HepG2 (cell line): ENCODE data around the gene GPHN. TPM values are rescaled to one million over a fixed set of nuclear protein-coding genes. Genes with fewer than 3 reads are reported as not detected.
A peak's percentile ranks its signal among the peaks of the same experiment; 100 is the strongest.

Experiments used
- ATAC-seq: fragments of 200-7000 bp; cut with Tn5 transposase; 3 replicates; pipeline ENCODE4 v1.9.1; 2020; ENCODE audit warnings: mild to moderate bottlenecking, moderate library complexity
- BruUV-seq: library from RNA; stranded (reverse); fragments of 400-500 nt; replicated peaks from 2 replicates; lab custom pipeline; 2021; lab: Mats Ljungman, UMichigan
- CTCF ChIA-PET: fragments of 300-600 bp; formaldehyde crosslinking; extraction: SDS; loops from one replicate; lab custom pipeline; 2021; ENCODE audit warnings: low total read pairs, inconsistent platforms, low intra/inter-chr PET ratio; lab: Yijun Ruan, JAX
- POLR2A ChIA-PET: fragments of 350-600 bp; sonication (Branson Sonifier 250); formaldehyde crosslinking; loops from one replicate; lab custom pipeline; 2020; ENCODE audit warnings: antibody characterized with exemption, inconsistent platforms; lab: Yijun Ruan, JAX
- DNase-seq: peaks from one replicate; pipeline ENCODE4 v3.0.0-alpha.2; 2015; ENCODE audit warnings: low spot score
- FAIRE-seq: peaks from 3 replicates; lab custom pipeline; 2011; peaks lifted over from hg19 to GRCh38; lab: Jason Lieb, UNC
- H2AFZ ChIP-seq: one replicate; pipeline ENCODE4 v1.6.1; 2011; ENCODE audit warnings: low read length, inconsistent platforms
- H3K27ac ChIP-seq: fragments of 300-600 bp; 3 replicates; pipeline ENCODE4 v1.8.0; 2011; ENCODE audit warnings: mixed run types, mild to moderate bottlenecking, mixed read lengths, low read length, inconsistent platforms; ENCODE audit not compliant: insufficient read depth; ENCODE audit errors: extremely low read length
- H3K27me3 ChIP-seq, 2 experiments: fragments of 200-600 bp in 1 of 2; 2 replicates in 1 of 2; 3 replicates in 1 of 2; pipeline versions ENCODE4 v1.6.0 to v1.8.0; 2011; ENCODE audit warnings: low read length in 2 of 2, mild to moderate bottlenecking in 2 of 2, moderate library complexity in 2 of 2, inconsistent platforms in 1 of 2; ENCODE audit not compliant: insufficient read depth in 2 of 2, control insufficient read depth in 1 of 2
- H3K36me3 ChIP-seq, 2 experiments: fragments of 200-600 bp in 1 of 2; replicated peaks in 1 of 2; 2 replicates in 1 of 2; 3 replicates in 1 of 2; pipeline versions ENCODE4 v1.5.1 to v1.8.0; 2011; ENCODE audit warnings: low read length in 2 of 2, inconsistent platforms in 1 of 2; ENCODE audit not compliant: insufficient read depth in 2 of 2, control insufficient read depth in 1 of 2
- H3K4me1 ChIP-seq: 2 replicates; pipeline ENCODE4 v1.5.1; 2012; ENCODE audit warnings: low read length, inconsistent platforms; ENCODE audit not compliant: insufficient read depth
- H3K4me2 ChIP-seq: 2 replicates; pipeline ENCODE4 v1.6.0; 2011; ENCODE audit warnings: low read depth, low read length, inconsistent platforms
- H3K4me3 ChIP-seq, 3 experiments: fragments of 200-600 bp in 1 of 3; sonication (generic), shearing (Covaris generic) in 1 of 3; replicated peaks in 1 of 3; 2 replicates each; pipeline ENCODE4 v1.5.1; 2011 to 2016; ENCODE audit warnings: low read length in 3 of 3, inconsistent platforms in 2 of 3, low read depth in 2 of 3, mild to moderate bottlenecking in 2 of 3, control low read depth in 1 of 3, mixed read lengths in 1 of 3; ENCODE audit not compliant: insufficient read depth in 1 of 3
- H3K79me2 ChIP-seq: one replicate; pipeline ENCODE4 v1.6.1; 2011; ENCODE audit warnings: low read length, inconsistent platforms; ENCODE audit not compliant: insufficient read depth
- H3K9ac ChIP-seq: 2 replicates; pipeline ENCODE4 v1.6.0; 2011; ENCODE audit warnings: mild to moderate bottlenecking, low read depth, low read length, inconsistent platforms; ENCODE audit not compliant: insufficient read depth
- H3K9me3 ChIP-seq: 2 replicates; pipeline ENCODE4 v1.5.1; 2012; ENCODE audit warnings: mild to moderate bottlenecking, low read length
- H4K20me1 ChIP-seq: 2 replicates; pipeline ENCODE4 v1.6.0; 2011; ENCODE audit warnings: inconsistent platforms, mild to moderate bottlenecking, low read length, moderate library complexity; ENCODE audit not compliant: insufficient read depth
- AKAP8 ChIP-seq: sonication (generic); formaldehyde crosslinking; IDR thresholded peaks from 2 replicates; pipeline ENCODE4 v1.5.1; 2020; ENCODE audit warnings: mild to moderate bottlenecking, missing genetic modification reagents
- ARHGAP35 ChIP-seq: sonication (generic); formaldehyde crosslinking; IDR thresholded peaks from 2 replicates; pipeline ENCODE4 v1.9.0; 2022; ENCODE audit warnings: mild to moderate bottlenecking, inconsistent platforms, moderate library complexity, missing genetic modification reagents, borderline replicate concordance
- ARID5B ChIP-seq: IDR thresholded peaks from 2 replicates; pipeline ENCODE4 v1.4.0; 2020; ENCODE audit warnings: mild to moderate bottlenecking, missing genetic modification reagents
- DZIP1 ChIP-seq: sonication (generic); formaldehyde crosslinking; IDR thresholded peaks from 2 replicates; pipeline ENCODE4 v1.5.0; 2020; ENCODE audit warnings: mild to moderate bottlenecking, missing genetic modification reagents
- ELK4 ChIP-seq: sonication (generic); formaldehyde crosslinking; IDR thresholded peaks from 2 replicates; pipeline ENCODE4 v1.9.0; 2021; ENCODE audit warnings: missing genetic modification reagents, borderline replicate concordance
- FOSL1 ChIP-seq: sonication (generic); formaldehyde crosslinking; IDR thresholded peaks from 2 replicates; pipeline ENCODE4 v1.9.0; 2021; ENCODE audit warnings: missing genetic modification reagents, borderline replicate concordance
- FOXO1 ChIP-seq: sonication (generic); formaldehyde crosslinking; IDR thresholded peaks from 2 replicates; pipeline ENCODE4 v1.4.0; 2020; ENCODE audit warnings: missing genetic modification reagents
- JUND ChIP-seq: sonication (generic); formaldehyde crosslinking; IDR thresholded peaks from 2 replicates; pipeline ENCODE4 v1.8.0; 2022; ENCODE audit warnings: mild to moderate bottlenecking, missing genetic modification reagents
- MATR3 ChIP-seq: sonication (generic); formaldehyde crosslinking; IDR thresholded peaks from 2 replicates; pipeline ENCODE4 v1.4.0; 2020; ENCODE audit warnings: missing genetic modification reagents
- NR2F6 ChIP-seq, 2 experiments: IDR thresholded peaks; 2 replicates each; pipeline ENCODE4 v1.6.1; 2016; ENCODE audit warnings: antibody characterized with exemption in 1 of 2, mild to moderate bottlenecking in 1 of 2
- PRDM4 ChIP-seq: sonication (generic); formaldehyde crosslinking; IDR thresholded peaks from 2 replicates; pipeline ENCODE4 v1.9.0; 2021; ENCODE audit warnings: missing genetic modification reagents, borderline replicate concordance
- SIX1 ChIP-seq: sonication (generic); formaldehyde crosslinking; IDR thresholded peaks from 2 replicates; pipeline ENCODE4 v1.4.0; 2020; ENCODE audit warnings: missing genetic modification reagents, borderline replicate concordance
- ZNF34 ChIP-seq: sonication (generic); formaldehyde crosslinking; IDR thresholded peaks from 2 replicates; pipeline ENCODE4 v1.4.0; 2020; ENCODE audit warnings: mild to moderate bottlenecking, missing genetic modification reagents, borderline replicate concordance
- WGBS: methylation state at CpG from one replicate; pipeline ENCODE4 v1.1.6; 2017; ENCODE audit warnings: low lambda C conversion rate; 5-methylcytosine and 5-hydroxymethylcytosine counted together
- in situ Hi-C: cut with HindIII; loops from 2 replicates; pipeline ENCODE4 v1.10.0; 2017; ENCODE audit warnings: low pct_unique_long_range_greater_than_20kb; ENCODE audit not compliant: extremely low pct_ligation_motif_present
- intact Hi-C: fragments of 100-400 bp; cut with micrococcal nuclease; formaldehyde crosslinking; loops from one replicate; pipeline ENCODE4 v1.10.0; 2022; ENCODE audit not compliant: unreplicated experiment
- polyA plus RNA-seq, 8 experiments: library from polyadenylated mRNA; depleted of rRNA in 3 of 8; stranded (reverse) in 7 of 8; unstranded in 1 of 8; fragments of >200 nt; fragmentation: Illumina TruSeq in 4 of 8; extraction: Trizol in 4 of 8; gene quantifications; 2 replicates each; pipeline versions ENCODE4 v1.2.1 to v1.2.3, GENCODE V29; 2011 to 2016; ENCODE audit warnings: low read depth in 4 of 8, missing spikeins in 1 of 8, mixed read lengths in 1 of 8; ENCODE audit not compliant: insufficient read depth in 1 of 8
- total RNA-seq, 5 experiments: library from RNA; depleted of rRNA; stranded (reverse); fragments of >200 nt; fragmentation: Illumina TruSeq; extraction: Trizol; gene quantifications; 2 replicates each; pipeline ENCODE4 v1.2.3, GENCODE V29; 2016; ENCODE audit warnings: low read depth in 1 of 5

The GPHN gene
- total and polyA plus RNA-seq, 2 of the 13 experiments (the other 11 are each of a cell fraction or from before 2014, with no cell fraction given) = 12.7 to 19.2 TPM

GRCh38 chr14:66708267-66708666, 200.3 kb downstream of the GPHN start (continued):
- TF ChIP-seq ELK4 (CRISPR knock-in tag) (no peak), JUND (no peak), MATR3 (CRISPR knock-in tag) (no peak), FOXO1 (no peak), SIX1 (CRISPR knock-in tag) (no peak)
- TF ChIP-seq, all 625 proteins: peak for 0

- Histone ChIP-seq H3K27ac (no peak overlapping the region), H3K9ac (no peak overlapping the region), H4K20me1 (no peaks in the 10 kb centered on the region), H3K9me3 (no peaks in the 10 kb centered on the region; the same call in 1 of the 2 replicates), H3K79me2 (no peaks in the 10 kb centered on the region), H3K36me3 (no peaks in the 10 kb centered on the region), H2AFZ (no peak overlapping the region), H3K4me3 (no peak overlapping the region), H3K27me3 (no peaks in the 10 kb centered on the region), H3K4me1 (peaks cover 6% of the 10 kb centered on the region; the same call in 1 of the 2 replicates), H3K4me2 (no peak overlapping the region)
- no TSS peak for BruUV-seq
- CTCF ChIA-PET = no interaction called here
- POLR2A ChIA-PET = no interaction called here
- FAIRE-seq = no peak
- DNase-seq = peak; percentile 8
- in situ Hi-C loops (no loop called here), intact Hi-C loops (no loop called here)
- no peak; the same call in 2 of the 3 replicates for ATAC-seq
- 100% methylated on average over 1 of the region's 1 CpG for WGBS
- TF ChIP-seq AKAP8 (CRISPR knock-in tag) = no peak
- no peak for TF ChIP-seq ZNF34 (CRISPR knock-in tag)
- TF ChIP-seq DZIP1 (CRISPR knock-in tag) = no peak
- TF ChIP-seq ARID5B = no peak
- TF ChIP-seq PRDM4 = no peak
- TF ChIP-seq ARHGAP35 (CRISPR knock-in tag) = no peak
- no peak for TF ChIP-seq FOSL1
- TF ChIP-seq NR2F6 (IDR thresholded peaks at IDR 0.05) = no peak
- TF ChIP-seq NR2F6 (CRISPR knock-in tag; IDR thresholded peaks at IDR 0.05) = no peak
Measured at GRCh38 chr14:66709291-66709690, 201.3 kb downstream of the GPHN start.
